CD14-positive monocyte (primary cell): ENCODE measurements around the gene ECI2. TPM values are rescaled to one million over a fixed set of nuclear protein-coding genes. Genes with fewer than 3 reads are reported as not detected.

Experiments
- DNase-seq, 3 donors: peaks; one replicate each; pipeline ENCODE4 v3.0.0-alpha.2; 2011 to 2022
- H2AFZ ChIP-seq: 2 replicates; pipeline ENCODE4 v1.6.0; 2012; ENCODE audit warnings: mild to moderate bottlenecking, low read depth, low read length, inconsistent platforms; ENCODE audit not compliant: insufficient read depth, poor library complexity, severe bottlenecking
- H3K27ac ChIP-seq, 2 donors: 1 replicate in 1 of 2; 2 replicates in 1 of 2; pipeline ENCODE4 v1.5.1; 2012 to 2013; ENCODE audit warnings: low read length in 2 of 2, control low read depth in 1 of 2, inconsistent platforms in 1 of 2, low read depth in 1 of 2, mild to moderate bottlenecking in 1 of 2
- H3K27me3 ChIP-seq, 2 donors: one replicate each; pipeline versions ENCODE4 v1.6.0 to v1.6.1; 2011 to 2013; ENCODE audit warnings: low read length in 2 of 2; ENCODE audit not compliant: control insufficient read depth in 2 of 2, insufficient read depth in 2 of 2
- H3K36me3 ChIP-seq, 2 donors: replicated peaks in 1 of 2; 1 replicate in 1 of 2; 2 replicates in 1 of 2; pipeline versions ENCODE4 v1.5.1 to v1.6.1; 2012 to 2013; ENCODE audit warnings: low read length in 2 of 2, control low read depth in 1 of 2, inconsistent platforms in 1 of 2, mild to moderate bottlenecking in 1 of 2; ENCODE audit not compliant: insufficient read depth in 2 of 2, control insufficient read depth in 1 of 2
- H3K4me1 ChIP-seq, 2 donors: 1 replicate in 1 of 2; 2 replicates in 1 of 2; pipeline versions ENCODE4 v1.5.1 to v1.6.1; 2012 to 2013; ENCODE audit warnings: low read length in 2 of 2, control low read depth in 1 of 2, inconsistent platforms in 1 of 2, mild to moderate bottlenecking in 1 of 2, moderate library complexity in 1 of 2; ENCODE audit not compliant: insufficient read depth in 2 of 2, control insufficient read depth in 1 of 2
- H3K4me2 ChIP-seq: replicated peaks from 2 replicates; pipeline ENCODE3; 2012; ENCODE audit warnings: low read length, moderate library complexity, mild to moderate bottlenecking; ENCODE audit not compliant: poor library complexity, severe bottlenecking; ENCODE audit errors: extremely low read depth
- H3K4me3 ChIP-seq, 3 experiments: fragments of 200-600 bp in 1 of 3; sonication (generic) in 1 of 3; replicated peaks in 1 of 3; 1 replicate in 2 of 3; 2 replicates in 1 of 3; pipeline ENCODE4 v1.5.1; 2011 to 2013; ENCODE audit warnings: low read length in 3 of 3, mild to moderate bottlenecking in 3 of 3, control low read depth in 2 of 3, low read depth in 2 of 3, inconsistent platforms in 1 of 3, moderate library complexity in 1 of 3
- H3K79me2 ChIP-seq: 2 replicates; pipeline ENCODE4 v1.6.0; 2012; ENCODE audit warnings: mild to moderate bottlenecking, control low read depth, inconsistent platforms, low read length, moderate library complexity; ENCODE audit not compliant: insufficient read depth
- H3K9ac ChIP-seq: 2 replicates; pipeline ENCODE4 v1.6.0; 2017; ENCODE audit warnings: low read length, mild to moderate bottlenecking; ENCODE audit not compliant: insufficient read depth, poor library complexity, severe bottlenecking
- H3K9me3 ChIP-seq, 2 donors: replicated peaks in 1 of 2; 1 replicate in 1 of 2; 2 replicates in 1 of 2; pipeline versions ENCODE4 v1.5.1 to v1.6.1; 2012 to 2013; ENCODE audit warnings: low read length in 2 of 2, control low read depth in 1 of 2; ENCODE audit not compliant: control insufficient read depth in 1 of 2, insufficient read depth in 1 of 2
- H4K20me1 ChIP-seq: 2 replicates; pipeline ENCODE4 v1.6.0; 2012; ENCODE audit warnings: mild to moderate bottlenecking, low read length, control low read depth, moderate library complexity; ENCODE audit not compliant: insufficient read depth
- H3K27ac Mint-ChIP-seq, 7 donors: one replicate each; pipeline ENCODE4 v1.8.0; 2020; ENCODE audit warnings: mild to moderate bottlenecking in 7 of 7, mixed read lengths in 7 of 7, moderate library complexity in 6 of 7, inconsistent platforms in 2 of 7
- H3K27me3 Mint-ChIP-seq, 3 donors: one replicate each; pipeline ENCODE4 v1.8.0; 2021 to 2022; ENCODE audit warnings: low read depth in 3 of 3, mild to moderate bottlenecking in 3 of 3, mixed read lengths in 3 of 3, moderate library complexity in 3 of 3, inconsistent platforms in 1 of 3
- H3K36me3 Mint-ChIP-seq, 2 donors: one replicate each; pipeline ENCODE4 v1.8.0; 2020; ENCODE audit warnings: mixed read lengths in 2 of 2, inconsistent platforms in 1 of 2, mild to moderate bottlenecking in 1 of 2
- H3K4me1 Mint-ChIP-seq: one replicate; pipeline ENCODE4 v1.8.0; 2020; ENCODE audit warnings: mild to moderate bottlenecking, mixed read lengths
- H3K4me3 Mint-ChIP-seq, 2 donors: one replicate each; pipeline ENCODE4 v1.8.0; 2020; ENCODE audit warnings: mild to moderate bottlenecking in 2 of 2, mixed read lengths in 2 of 2, moderate library complexity in 1 of 2
- H3K9me3 Mint-ChIP-seq, 7 donors: one replicate each; pipeline ENCODE4 v1.8.0; 2020 to 2022; ENCODE audit warnings: mixed read lengths in 7 of 7, mild to moderate bottlenecking in 6 of 7, moderate library complexity in 6 of 7, inconsistent platforms in 2 of 7
- CTCF ChIP-seq: fragments of 200-600 bp; IDR thresholded peaks from one replicate; pipeline ENCODE4 v1.8.0; 2022; ENCODE audit warnings: antibody characterized with exemption, mild to moderate bottlenecking
- WGBS: methylation state at CpG from one replicate; pipeline ENCODE4 v1.1.5; 2013; ENCODE audit warnings: missing lambda C conversion rate; ENCODE audit not compliant: insufficient coverage; 5-methylcytosine and 5-hydroxymethylcytosine counted together
- intact Hi-C, 2 donors: fragments of 100-400 bp; cut with micrococcal nuclease; formaldehyde crosslinking; loops; one replicate each; pipeline versions ENCODE4 v1.15.0 to v1.15.1; 2023
- polyA plus RNA-seq, 3 donors: library from polyadenylated mRNA; depleted of rRNA in 1 of 3; unstranded in 2 of 3; stranded (reverse) in 1 of 3; fragments of 300-500 nt in 2 of 3; fragments of >200 nt in 1 of 3; fragmentation: Illumina TruSeq in 2 of 3; gene quantifications; 1 replicate in 2 of 3; 2 replicates in 1 of 3; pipeline ENCODE4 v1.2.3, GENCODE V29; 2012 to 2021

The ECI2 gene
- polyA plus RNA-seq, 3 donors: 9.2 to 45.9 (median 44.5) TPM

GRCh38 chr6:4069199-4069598 lies 66.2 kb downstream of the ECI2 start:
- Histone ChIP-seq H3K9me3 (no peaks in the 10 kb centered on the region), H3K9ac (no peak overlapping the region), H3K4me2 (no peak overlapping the region), H3K79me2 (no peaks in the 10 kb centered on the region), H3K4me1 (no peaks in the 10 kb centered on the region), H2AFZ (no peak overlapping the region), H3K27me3 (no peaks in the 10 kb centered on the region), H3K27ac (no peak overlapping the region), H3K36me3 (peaks cover 12 to 19% of the 10 kb centered on the region in 2 donors), H3K4me3 (no peak overlapping the region), H4K20me1 (no peaks in the 10 kb centered on the region)
- Mint-ChIP-seq H3K4me1 (no peaks in the 10 kb centered on the region), H3K27ac (no peak overlapping the region), H3K36me3 (peaks cover 14 to 19% of the 10 kb centered on the region in 2 donors), H3K4me3 (no peak overlapping the region), H3K27me3 (no peaks in the 10 kb centered on the region), H3K9me3 (no peaks in the 10 kb centered on the region)
- 88% methylated on average over 4 of the region's 6 CpGs for WGBS
- intact Hi-C loops: no loop called here
- no peak for DNase-seq
- no peak for TF ChIP-seq CTCF

GRCh38 chr6:4067673-4068072 lies 67.7 kb downstream of the ECI2 start:
- H3K9me3 ChIP-seq: no peaks in the 10 kb centered on the region
- WGBS: no CpG with 5 or more reads among the region's 1 CpG
- peaks cover 26 to 34% of the 10 kb centered on the region in 2 donors for H3K36me3 ChIP-seq
- H3K4me3 ChIP-seq: no peak overlapping the region
- H3K27me3 ChIP-seq: no peaks in the 10 kb centered on the region
- Mint-ChIP-seq H3K36me3 (peaks cover 29 to 34% of the 10 kb centered on the region in 2 donors), H3K27me3 (no peaks in the 10 kb centered on the region), H3K27ac (peak overlapping the region in 1 of 7 donors; percentile 0), H3K4me3 (no peak overlapping the region), H3K9me3 (no peaks in the 10 kb centered on the region), H3K4me1 (no peaks in the 10 kb centered on the region)
- no peak for DNase-seq
- H4K20me1 ChIP-seq: peaks cover 7% of the 10 kb centered on the region
- H2AFZ ChIP-seq: no peak overlapping the region
- no peak for TF ChIP-seq CTCF
- no peaks in the 10 kb centered on the region for H3K79me2 ChIP-seq
- intact Hi-C loops: no loop called here
- no peak overlapping the region for H3K4me2 ChIP-seq
- no peak overlapping the region for H3K27ac ChIP-seq
- H3K4me1 ChIP-seq: no peaks in the 10 kb centered on the region
- H3K9ac ChIP-seq: no peak overlapping the region
